Left ventricle myocardium inferior (tissue), 1 donor: Measurements from ENCODE around the gene DSE. TPM values are rescaled to one million over a fixed set of nuclear protein-coding genes. Genes with fewer than 3 reads are reported as not detected.

Source experiments
- DNase-seq: peaks from one replicate; pipeline ENCODE4 v3.0.0-alpha.2; 2020
- H3K27ac ChIP-seq: fragments of 200-600 bp; replicated peaks from 2 replicates; pipeline ENCODE4 v1.8.0; 2021
- H3K27me3 ChIP-seq: fragments of 200-600 bp; 2 replicates; pipeline ENCODE4 v1.8.0; 2021; ENCODE audit warnings: low read depth
- H3K36me3 ChIP-seq: fragments of 200-600 bp; 2 replicates; pipeline ENCODE4 v1.8.0; 2021
- H3K4me1 ChIP-seq: fragments of 200-600 bp; 2 replicates; pipeline ENCODE4 v1.8.0; 2021
- H3K4me3 ChIP-seq: fragments of 200-600 bp; 2 replicates; pipeline ENCODE4 v1.8.0; 2021; ENCODE audit warnings: mild to moderate bottlenecking, moderate library complexity
- H3K9me3 ChIP-seq: fragments of 200-600 bp; replicated peaks from 2 replicates; pipeline ENCODE4 v1.8.0; 2021
- CTCF ChIP-seq: fragments of 200-600 bp; IDR thresholded peaks from 2 replicates; pipeline ENCODE4 v1.8.0; 2021; ENCODE audit warnings: antibody characterized with exemption, mild to moderate bottlenecking, borderline replicate concordance
- intact Hi-C: fragments of 100-400 bp; cut with micrococcal nuclease; formaldehyde crosslinking; loops from one replicate; pipeline ENCODE4 v1.11.0; 2022
- total RNA-seq: library from RNA; stranded (reverse); fragmentation: NEBNext Ultra II Directional; extraction: Animal tissue kit (Norgen Biotek cat#: 25700); gene quantifications from one replicate; pipeline ENCODE4 v1.2.1, GENCODE V29; 2021
- donor health status: DM: no; HTN: yes; CAD: no; lungs with severe emphysema.

DSE gene
- total RNA-seq, 1 donor from 2014 or later: 14.0 TPM

DNA sequence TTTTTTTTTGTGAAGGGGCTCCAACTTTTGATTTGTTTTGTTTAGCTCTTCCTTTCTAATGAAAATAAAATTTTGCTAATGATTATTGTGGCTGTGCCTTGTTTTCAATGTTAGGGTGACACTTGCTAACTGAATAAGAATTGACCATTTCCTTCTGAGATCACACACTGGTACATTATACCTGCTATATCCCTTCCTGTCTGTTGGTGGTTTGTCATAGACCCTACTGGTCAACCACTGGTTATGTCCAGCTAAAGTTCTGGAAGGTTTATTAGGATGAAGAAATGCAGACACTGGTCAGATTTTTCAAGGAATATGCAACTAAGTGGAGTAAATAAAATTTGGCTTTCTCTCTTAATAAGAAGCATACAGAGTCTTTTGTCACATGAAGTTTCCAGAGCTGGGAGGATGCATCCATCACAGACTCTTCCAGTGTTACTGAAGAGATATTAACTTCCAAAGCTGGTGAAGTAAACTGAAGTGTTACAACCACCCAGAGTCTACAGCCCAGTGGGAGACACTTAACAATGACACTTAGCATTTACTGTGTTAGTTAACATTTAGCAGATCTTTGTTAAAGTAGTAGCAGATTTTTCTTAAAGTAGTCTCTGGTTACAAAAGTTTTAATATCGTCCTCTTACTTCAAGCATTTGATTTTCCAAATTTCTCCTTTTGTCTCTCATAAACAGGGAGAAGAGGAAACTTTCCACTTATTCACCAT is 121.0 kb downstream of the DSE start:
- no peaks in the 10 kb centered on the region for H3K27me3 ChIP-seq
- peaks cover 23% of the 10 kb centered on the region for H3K9me3 ChIP-seq
- no peak overlapping the region for H3K27ac ChIP-seq
- no peaks in the 10 kb centered on the region for H3K4me1 ChIP-seq
- H3K4me3 ChIP-seq: no peak overlapping the region
- no peaks in the 10 kb centered on the region for H3K36me3 ChIP-seq
- DNase-seq: no peak
- intact Hi-C loops: no loop called here
- TF ChIP-seq CTCF: no peak

- no peak for TF ChIP-seq CTCF
- no peak for DNase-seq
- peaks cover 23% of the 10 kb centered on the region for H3K9me3 ChIP-seq
- H3K36me3 ChIP-seq: no peaks in the 10 kb centered on the region
- no peak overlapping the region for H3K27ac ChIP-seq
- intact Hi-C loops: no loop called here
- no peak overlapping the region for H3K4me3 ChIP-seq
- no peaks in the 10 kb centered on the region for H3K4me1 ChIP-seq
- H3K27me3 ChIP-seq: no peaks in the 10 kb centered on the region
These were observed 121.8 kb downstream of the DSE start for GRCh38 chr6:116492331-116493067.

Other genes with a start within 250 kb of the DSE start
- gene COL10A1, start 244.8 kb upstream of the DSE start, total RNA-seq: 0.05 TPM
- 30.5 TPM for gene TSPYL4, start 116.9 kb upstream of the DSE start, total RNA-seq
- gene TSPYL1, start 91.0 kb upstream of the DSE start, total RNA-seq: 89.5 TPM
- gene CALHM6, start 90.4 kb downstream of the DSE start, total RNA-seq: 1.7 TPM
- 2.1 TPM for gene CALHM5, start 140.7 kb downstream of the DSE start, total RNA-seq
- gene TRAPPC3L, start 174.7 kb downstream of the DSE start, total RNA-seq: not detected
- not detected for gene CALHM4, start 182.8 kb downstream of the DSE start, total RNA-seq
- 73.3 TPM for gene RWDD1, start 200.6 kb downstream of the DSE start, total RNA-seq
- not detected for gene RSPH4A, start 245.5 kb downstream of the DSE start, total RNA-seq